Endothelial cell of umbilical vein (primary cell): ENCODE data around the gene EIF4B. TPM values are rescaled to one million over a fixed set of nuclear protein-coding genes. Genes with fewer than 3 reads are reported as not detected.

Experiments
- BruUV-seq: library from RNA; stranded (reverse); fragments of 400-500 nt; replicated peaks from 2 replicates; lab custom pipeline; 2021; lab: Mats Ljungman, UMichigan
- CTCF ChIA-PET: fragments of 300-600, 350-600 bp; sonication (Branson Sonifier 250); formaldehyde crosslinking; loops from one replicate; lab custom pipeline; 2021; ENCODE audit warnings: antibody characterized with exemption, inconsistent platforms; lab: Charles Lee
- POLR2A ChIA-PET: fragments of 300-600, 350-600 bp; sonication (Branson Sonifier 250); formaldehyde crosslinking; loops from one replicate; lab custom pipeline; 2021; ENCODE audit warnings: antibody characterized with exemption, inconsistent platforms; lab: Charles Lee
- DNase-seq: peaks from one replicate; pipeline ENCODE4 v3.0.0-alpha.2; 2011; ENCODE audit warnings: low read depth, low spot score
- FAIRE-seq: peaks from 2 replicates; lab custom pipeline; 2011; peaks lifted over from hg19 to GRCh38; lab: Jason Lieb, UNC
- H2AFZ ChIP-seq: 2 replicates; pipeline ENCODE4 v1.6.0; 2012; ENCODE audit warnings: low read depth, low read length, control low read depth, inconsistent platforms
- H3K27ac ChIP-seq: 2 replicates; pipeline ENCODE4 v1.5.1; 2011; ENCODE audit warnings: low read depth, mild to moderate bottlenecking, control low read depth, low read length, moderate library complexity; ENCODE audit not compliant: insufficient read depth
- H3K27me3 ChIP-seq, 2 experiments: 2 replicates each; pipeline versions ENCODE4 v1.6.0 to v1.6.1; 2011; ENCODE audit warnings: low read length in 2 of 2, mixed read lengths in 1 of 2; ENCODE audit not compliant: control insufficient read depth in 2 of 2, insufficient read depth in 2 of 2
- H3K36me3 ChIP-seq, 2 experiments: 2 replicates in 1 of 2; 3 replicates in 1 of 2; pipeline ENCODE4 v1.5.1; 2011; ENCODE audit warnings: low read length in 2 of 2, mild to moderate bottlenecking in 1 of 2, moderate library complexity in 1 of 2; ENCODE audit not compliant: control insufficient read depth in 2 of 2, insufficient read depth in 2 of 2; ENCODE audit errors: extremely low read depth in 1 of 2
- H3K4me1 ChIP-seq: 3 replicates; pipeline ENCODE4 v1.5.1; 2011; ENCODE audit warnings: mild to moderate bottlenecking, low read length; ENCODE audit not compliant: control insufficient read depth, insufficient read depth; ENCODE audit errors: extremely low read depth
- H3K4me2 ChIP-seq: 2 replicates; pipeline ENCODE4 v1.6.1; 2011; ENCODE audit warnings: low read length, control low read depth, mixed read lengths; ENCODE audit not compliant: insufficient read depth
- H3K4me3 ChIP-seq, 3 experiments: fragments of 200-600 bp in 1 of 3; sonication (generic), shearing (Covaris generic) in 1 of 3; replicated peaks in 1 of 3; 2 replicates each; pipeline ENCODE4 v1.5.1; 2011 to 2016; ENCODE audit warnings: control low read depth in 3 of 3, low read length in 3 of 3, mild to moderate bottlenecking in 2 of 3, inconsistent platforms in 1 of 3, low read depth in 1 of 3, moderate library complexity in 1 of 3; ENCODE audit not compliant: insufficient read depth in 1 of 3
- H3K79me2 ChIP-seq: 2 replicates; pipeline ENCODE4 v1.6.0; 2012; ENCODE audit warnings: low read length, inconsistent platforms; ENCODE audit not compliant: control insufficient read depth, insufficient read depth
- H3K9ac ChIP-seq: replicated peaks from 2 replicates; pipeline ENCODE3; 2011; ENCODE audit warnings: low read length, control low read depth; ENCODE audit not compliant: insufficient read depth; ENCODE audit errors: extremely low read depth
- H3K9me1 ChIP-seq: replicated peaks from 3 replicates; pipeline ENCODE4 v1.6.0; 2011; ENCODE audit warnings: mild to moderate bottlenecking, low read length; ENCODE audit not compliant: control insufficient read depth, insufficient read depth; ENCODE audit errors: extremely low read depth
- H3K9me3 ChIP-seq: replicated peaks from 2 replicates; pipeline ENCODE4 v1.5.1; 2012; ENCODE audit warnings: low read length, inconsistent platforms; ENCODE audit not compliant: control insufficient read depth, insufficient read depth
- H4K20me1 ChIP-seq: replicated peaks from 2 replicates; pipeline ENCODE3; 2011; ENCODE audit warnings: mild to moderate bottlenecking, low read length; ENCODE audit not compliant: control insufficient read depth, insufficient read depth; ENCODE audit errors: extremely low read depth
- EZH2 ChIP-seq: IDR thresholded peaks from 2 replicates; pipeline ENCODE4 v1.6.1; 2012; ENCODE audit warnings: borderline replicate concordance, low read depth, mild to moderate bottlenecking, moderate library complexity, low read length, inconsistent platforms; ENCODE audit not compliant: severe bottlenecking
- FOS ChIP-seq: IDR thresholded peaks from 2 replicates; pipeline ENCODE4 v1.6.1; 2011; ENCODE audit warnings: mild to moderate bottlenecking, low read length, moderate library complexity, borderline replicate concordance; ENCODE audit not compliant: insufficient read depth
- GATA2 ChIP-seq: IDR thresholded peaks from 2 replicates; pipeline ENCODE4 v1.7.0; 2011; ENCODE audit warnings: low read depth, mild to moderate bottlenecking, moderate library complexity, mixed read lengths, low read length; ENCODE audit not compliant: insufficient read length, insufficient read depth
- JUN ChIP-seq: IDR thresholded peaks from 2 replicates; pipeline ENCODE4 v1.6.1; 2011; ENCODE audit warnings: borderline replicate concordance, low read depth; ENCODE audit not compliant: insufficient read length, insufficient read depth
- MYC ChIP-seq: IDR thresholded peaks from one replicate; pipeline ENCODE4 v1.6.1; 2011; ENCODE audit warnings: mild to moderate bottlenecking, low read depth, low read length
- POLR2A ChIP-seq: IDR thresholded peaks from 2 replicates; pipeline ENCODE4 v1.6.1; 2012; ENCODE audit warnings: low read depth, mild to moderate bottlenecking, control low read depth, low read length
- POLR2AphosphoS5 ChIP-seq: IDR thresholded peaks from 2 replicates; pipeline ENCODE4 v1.6.1; 2012; ENCODE audit warnings: low read depth, mild to moderate bottlenecking, control low read depth, low read length, moderate library complexity; ENCODE audit not compliant: insufficient read depth
- dilution Hi-C: fragments of 300-500 bp; cut with MboI; formaldehyde crosslinking; loops from one replicate; pipeline ENCODE4 v1.15.0; 2019; ENCODE audit warnings: low sequenced_read_pairs; ENCODE audit not compliant: extremely low pct_ligation_motif_present
- intact Hi-C: fragments of 100-400 bp; cut with micrococcal nuclease; formaldehyde crosslinking; loops from one replicate; pipeline ENCODE4 v1.10.0; 2022
- polyA plus RNA-seq, 4 experiments: library from polyadenylated mRNA; depleted of rRNA in 3 of 4; stranded (reverse) in 3 of 4; unstranded in 1 of 4; fragments of >200 nt; gene quantifications; 2 replicates each; pipeline versions ENCODE4 v1.2.1 to v1.2.3, GENCODE V29; 2011 to 2012; ENCODE audit warnings: missing spikeins in 1 of 4
- total RNA-seq: library from RNA; stranded (reverse); gene quantifications from 2 replicates; pipeline ENCODE4 v1.2.3, GENCODE V29; 2021
- TF ChIP-seq, protein P1 (sequence below): IDR thresholded peaks from 2 replicates; pipeline ENCODE4 v1.6.1; 2011; ENCODE audit not compliant: insufficient read depth, insufficient read length
- TF ChIP-seq, protein P2 (sequence below), 2 donors: IDR thresholded peaks; 1 replicate in 1 of 2; 2 replicates in 1 of 2; pipeline ENCODE4 v1.5.1; 2011; ENCODE audit warnings: low read length in 2 of 2, mild to moderate bottlenecking in 2 of 2, moderate library complexity in 2 of 2, control low read depth in 1 of 2, inconsistent platforms in 1 of 2, low read depth in 1 of 2; ENCODE audit not compliant: insufficient read depth in 1 of 2; ENCODE audit errors: extremely low read depth in 1 of 2

The EIF4B gene
- total and polyA plus RNA-seq, 2 donors (not counting 3 experiments of a cell fraction or from before 2014, with no cell fraction given): 233 to 382 TPM

DNA sequence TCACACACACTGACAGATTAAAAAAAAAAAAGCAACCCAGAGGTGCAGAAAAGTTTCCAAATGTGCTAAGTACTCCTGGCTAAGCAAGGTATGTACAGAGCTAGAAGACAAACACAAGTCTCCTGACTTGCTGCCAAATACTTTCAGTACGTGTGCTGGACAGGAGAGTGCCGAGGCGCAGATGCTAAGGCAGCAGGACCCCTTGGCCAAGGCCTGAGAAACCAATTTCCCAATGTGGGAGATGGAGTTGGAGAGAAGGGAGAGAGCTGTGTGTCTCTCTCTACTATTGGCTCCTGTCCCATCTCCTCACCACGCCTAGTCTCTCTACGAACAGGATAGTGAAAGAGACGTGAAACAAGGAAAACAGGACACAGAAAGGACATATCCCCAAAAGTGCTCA lies 67.6 kb downstream of the EIF4B start:
- H3K9me3 ChIP-seq: no peaks in the 10 kb centered on the region
- H3K27me3 ChIP-seq: no peaks in the 10 kb centered on the region
- TF ChIP-seq, protein P1, sequence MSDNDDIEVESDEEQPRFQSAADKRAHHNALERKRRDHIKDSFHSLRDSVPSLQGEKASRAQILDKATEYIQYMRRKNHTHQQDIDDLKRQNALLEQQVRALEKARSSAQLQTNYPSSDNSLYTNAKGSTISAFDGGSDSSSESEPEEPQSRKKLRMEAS: no peak
- TF ChIP-seq, protein P2, sequence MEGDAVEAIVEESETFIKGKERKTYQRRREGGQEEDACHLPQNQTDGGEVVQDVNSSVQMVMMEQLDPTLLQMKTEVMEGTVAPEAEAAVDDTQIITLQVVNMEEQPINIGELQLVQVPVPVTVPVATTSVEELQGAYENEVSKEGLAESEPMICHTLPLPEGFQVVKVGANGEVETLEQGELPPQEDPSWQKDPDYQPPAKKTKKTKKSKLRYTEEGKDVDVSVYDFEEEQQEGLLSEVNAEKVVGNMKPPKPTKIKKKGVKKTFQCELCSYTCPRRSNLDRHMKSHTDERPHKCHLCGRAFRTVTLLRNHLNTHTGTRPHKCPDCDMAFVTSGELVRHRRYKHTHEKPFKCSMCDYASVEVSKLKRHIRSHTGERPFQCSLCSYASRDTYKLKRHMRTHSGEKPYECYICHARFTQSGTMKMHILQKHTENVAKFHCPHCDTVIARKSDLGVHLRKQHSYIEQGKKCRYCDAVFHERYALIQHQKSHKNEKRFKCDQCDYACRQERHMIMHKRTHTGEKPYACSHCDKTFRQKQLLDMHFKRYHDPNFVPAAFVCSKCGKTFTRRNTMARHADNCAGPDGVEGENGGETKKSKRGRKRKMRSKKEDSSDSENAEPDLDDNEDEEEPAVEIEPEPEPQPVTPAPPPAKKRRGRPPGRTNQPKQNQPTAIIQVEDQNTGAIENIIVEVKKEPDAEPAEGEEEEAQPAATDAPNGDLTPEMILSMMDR (IDR thresholded peaks at IDR 0.05; ENCODE audit: extremely low read depth in 1 of 2, insufficient read depth in 1 of 2, low read depth in 1 of 2, low read length in 2 of 2): no peak
- TF ChIP-seq FOS: no peak
- no peak for TF ChIP-seq MYC
- no peak for TF ChIP-seq GATA2
- TF ChIP-seq POLR2AphosphoS5: no peak
- no peak for TF ChIP-seq EZH2
- no peak for TF ChIP-seq POLR2A
- no peak for TF ChIP-seq JUN
- no peaks in the 10 kb centered on the region for H3K9me1 ChIP-seq
- H3K4me3 ChIP-seq: no peak overlapping the region
- no peak for FAIRE-seq
- peaks cover 0 to 22% of the 10 kb centered on the region in 2 experiments for H3K36me3 ChIP-seq
- dilution Hi-C loops (no loop called here), intact Hi-C loops (no loop called here)
- peaks cover 21% of the 10 kb centered on the region for H3K4me1 ChIP-seq
- BruUV-seq: no TSS peak
- peaks cover 11% of the 10 kb centered on the region for H3K79me2 ChIP-seq
- ChIA-PET CTCF (interaction anchor here (14.2 kb wide), 1 partner anchor 26 kb away, joined by 463 read pairs; the partner anchor contains the start of genes IGFBP6 and SOAT2), POLR2A (no interaction called here)
- no peak overlapping the region for H3K4me2 ChIP-seq
- H3K9ac ChIP-seq: no peak overlapping the region
- DNase-seq: no peak
- H4K20me1 ChIP-seq: no peaks in the 10 kb centered on the region
- no peak overlapping the region for H3K27ac ChIP-seq
- no peak overlapping the region for H2AFZ ChIP-seq
